Stimulated activated CD4-positive, alpha-beta T cell treated with anti-CD3 and anti-CD28 coated beads, TNF-alpha, amount 100 ng/mL, for 24 hours (primary cell): Measurements from ENCODE around the gene ITPR2.
A peak's percentile ranks its signal among the peaks of the same experiment; 100 is the strongest.
"Not testable (repeated sequence)": the region's sequence is repeated elsewhere in the genome, so short reads cannot be mapped to it uniquely, and the experiment has no call there.

Source experiments
- DNase-seq, 3 experiments: peaks; one replicate each; pipeline ENCODE4 v3.0.0-alpha.2; 2020; ENCODE audit warnings: low read depth in 3 of 3

ITPR2 gene

DNA sequence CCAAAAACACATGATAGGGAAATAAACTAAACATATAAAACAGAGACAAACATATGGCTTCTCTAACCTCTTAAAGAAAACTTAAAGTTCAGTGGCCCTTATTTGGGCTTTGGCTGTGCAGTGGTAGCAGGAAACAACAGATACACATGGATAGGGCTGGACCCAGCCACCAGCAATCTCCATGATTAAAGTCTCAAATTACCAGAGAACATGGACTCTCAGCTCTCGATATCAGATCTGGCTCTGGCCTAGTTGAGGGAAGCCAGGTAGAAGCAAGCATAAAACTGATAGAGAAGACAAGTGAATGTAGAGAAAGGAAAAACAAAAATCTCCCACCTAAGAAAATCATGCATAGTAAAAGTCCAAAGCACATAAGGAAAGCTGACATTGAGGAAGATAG lies 164.8 kb downstream of the ITPR2 start:
- no peak for DNase-seq

DNA sequence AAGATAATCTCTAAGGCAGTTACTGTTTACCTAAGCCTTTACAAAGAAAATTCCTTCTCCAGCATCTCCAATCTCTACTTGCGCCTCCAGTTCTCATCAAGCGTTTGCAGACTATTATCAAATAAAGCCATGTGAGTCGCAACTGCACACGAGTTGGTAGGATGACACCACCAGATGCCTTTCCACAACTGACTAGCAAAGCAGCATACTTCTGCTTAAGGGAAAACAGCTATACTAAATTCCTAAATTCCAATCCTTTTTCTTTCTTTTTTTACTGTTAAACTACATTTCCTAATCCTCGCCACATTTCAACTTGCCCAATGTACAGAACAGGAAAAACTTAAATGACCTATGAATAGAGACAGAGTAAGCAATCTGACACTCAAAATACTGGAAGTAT lies 166.7 kb downstream of the ITPR2 start:
- no peak for DNase-seq

DNA sequence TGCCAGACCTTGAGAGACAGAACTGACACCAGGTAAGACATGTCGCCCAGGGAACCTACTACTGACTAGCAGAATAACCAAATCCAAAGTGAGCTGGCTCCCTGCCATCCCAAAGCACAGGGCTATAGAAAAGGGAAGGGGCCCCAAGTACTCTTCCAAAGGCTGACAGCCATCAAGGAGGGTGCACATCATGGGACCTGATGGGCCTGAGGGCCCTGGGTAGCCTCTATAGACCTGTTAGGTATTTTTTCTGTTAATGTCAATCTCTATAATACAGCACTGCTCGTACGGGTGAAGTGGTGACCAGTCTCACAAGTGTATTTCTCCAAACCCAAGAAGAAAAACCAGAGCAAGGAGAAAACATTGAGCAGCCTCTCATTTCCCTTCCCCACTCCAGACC lies 171.6 kb downstream of the ITPR2 start:
- no peak for DNase-seq

DNA sequence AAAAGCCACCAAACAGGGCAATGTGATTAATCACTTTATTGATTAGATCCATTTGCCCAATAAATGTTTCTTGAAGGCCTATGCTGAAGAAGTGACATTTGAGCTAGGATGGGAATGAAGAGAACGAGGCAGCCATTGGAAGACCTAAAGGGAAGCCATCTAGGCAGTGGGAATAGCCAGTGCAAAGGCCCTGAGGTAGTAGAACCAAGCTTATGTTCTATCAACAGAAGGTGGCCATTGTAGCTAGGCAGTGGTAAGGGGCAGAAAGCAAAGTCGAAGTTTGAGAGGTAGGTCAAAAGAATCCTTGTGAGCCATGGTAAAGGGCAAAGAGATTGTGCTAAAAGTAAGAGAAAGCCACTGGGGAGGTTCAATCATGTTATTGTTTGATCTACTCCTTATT lies 173.1 kb downstream of the ITPR2 start:
- DNase-seq: no peak

DNA sequence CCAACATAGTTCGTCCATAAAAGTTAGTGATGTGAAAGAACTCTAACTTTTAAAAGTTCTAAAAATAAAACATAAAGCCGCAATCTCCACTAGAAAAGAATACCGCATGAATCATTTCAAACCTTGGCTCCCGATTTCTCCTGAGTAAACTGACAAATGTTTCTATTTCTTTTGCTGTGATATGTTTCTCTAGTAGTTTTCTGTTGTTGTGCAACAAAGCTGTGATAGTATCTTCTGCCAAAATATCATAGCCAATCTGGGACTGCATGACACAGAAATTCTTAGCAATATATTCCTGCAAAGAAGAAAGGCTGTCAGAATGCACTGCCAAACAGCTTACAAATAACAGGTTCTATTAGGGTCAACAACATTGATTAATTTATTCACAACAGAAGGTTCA lies 174.0 kb downstream of the ITPR2 start:
- DNase-seq: no peak

DNA sequence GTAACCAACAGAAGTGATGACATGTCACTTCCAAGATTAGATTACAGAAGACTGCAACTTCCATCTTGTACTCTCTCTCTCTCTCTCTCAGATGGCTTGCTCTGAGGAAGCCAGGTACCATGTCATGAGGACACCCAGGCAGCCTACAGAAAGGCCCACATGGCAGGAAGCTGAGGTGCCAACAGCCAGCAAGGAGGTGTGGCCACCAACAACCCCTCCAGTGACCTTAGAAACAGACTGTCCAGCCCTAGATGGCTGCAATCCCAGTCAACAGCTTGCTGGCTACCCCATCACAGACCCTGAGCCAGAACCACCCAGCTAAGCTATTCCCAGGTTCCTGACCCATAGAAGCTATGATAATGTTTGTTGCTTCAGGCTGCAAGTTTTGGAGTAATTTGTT lies 178.4 kb downstream of the ITPR2 start:
- DNase-seq: no peak

DNA sequence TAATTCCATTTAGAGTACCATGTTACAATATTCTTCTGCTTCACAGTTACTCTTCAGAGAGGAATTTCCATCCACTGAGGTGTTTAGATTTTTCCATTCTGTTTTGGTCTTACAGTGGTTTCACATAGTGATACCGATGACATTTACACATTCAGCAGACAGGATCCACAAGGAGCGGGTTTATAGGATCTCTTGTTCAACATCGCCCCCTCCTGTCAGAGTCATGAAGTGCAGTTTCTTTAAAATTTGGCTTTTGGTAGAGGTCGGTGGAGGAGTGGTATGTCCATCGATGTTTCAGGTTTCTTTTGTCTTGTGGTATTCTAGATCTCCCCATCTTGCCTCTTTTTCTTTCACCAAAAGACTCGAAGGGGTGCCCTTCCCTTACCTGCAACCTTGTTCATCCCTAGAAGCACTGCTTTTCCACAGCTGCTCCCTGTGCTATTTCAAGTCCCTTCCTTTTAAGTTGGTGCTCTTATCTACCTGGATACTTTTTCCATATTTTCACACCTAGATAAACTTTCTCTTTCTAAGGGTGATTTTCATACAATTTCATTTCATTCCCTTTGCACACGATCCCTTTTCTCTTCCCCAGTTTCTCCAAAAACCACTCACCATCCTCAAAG lies 181.3 kb downstream of the ITPR2 start:
- peak; percentile 4 to 12 (median 6) for DNase-seq

DNA sequence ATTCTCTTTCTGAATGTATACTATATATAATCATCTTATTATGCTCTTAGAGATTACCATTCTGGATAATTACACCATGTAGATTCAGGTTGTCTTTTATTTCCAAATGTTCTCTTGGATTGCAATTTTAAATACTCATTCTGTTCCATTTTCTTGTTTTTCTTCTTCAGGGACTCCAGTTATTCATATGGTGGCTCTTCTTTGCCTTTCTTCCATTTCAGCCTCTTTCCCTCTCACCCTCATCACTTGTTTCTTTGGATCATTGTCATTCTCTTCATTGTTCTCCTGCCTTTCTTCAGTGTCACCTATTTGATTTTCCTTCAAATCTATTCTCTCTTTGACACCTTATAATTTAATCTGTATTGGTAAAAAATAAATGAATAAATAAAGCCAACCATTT lies 182.0 kb downstream of the ITPR2 start:
- no peak for DNase-seq

DNA sequence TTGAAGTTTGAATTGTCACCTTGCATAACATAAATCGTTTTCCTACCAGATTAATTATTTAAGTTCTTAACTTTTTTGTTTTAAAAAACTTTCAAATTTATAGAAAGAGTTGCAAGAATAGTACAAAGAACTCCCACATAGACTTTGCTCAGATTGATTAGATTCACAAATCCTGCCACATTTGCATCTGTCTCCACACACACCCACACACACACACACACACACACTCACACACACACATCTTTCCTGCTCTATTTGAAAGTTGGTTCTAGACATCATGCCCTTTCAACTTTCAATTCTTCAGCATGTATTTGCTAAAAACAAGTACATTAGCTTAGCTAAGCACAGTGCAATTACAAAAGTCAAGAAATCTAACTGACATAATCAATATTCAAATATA lies 184.0 kb downstream of the ITPR2 start:
- DNase-seq: no peak

DNA sequence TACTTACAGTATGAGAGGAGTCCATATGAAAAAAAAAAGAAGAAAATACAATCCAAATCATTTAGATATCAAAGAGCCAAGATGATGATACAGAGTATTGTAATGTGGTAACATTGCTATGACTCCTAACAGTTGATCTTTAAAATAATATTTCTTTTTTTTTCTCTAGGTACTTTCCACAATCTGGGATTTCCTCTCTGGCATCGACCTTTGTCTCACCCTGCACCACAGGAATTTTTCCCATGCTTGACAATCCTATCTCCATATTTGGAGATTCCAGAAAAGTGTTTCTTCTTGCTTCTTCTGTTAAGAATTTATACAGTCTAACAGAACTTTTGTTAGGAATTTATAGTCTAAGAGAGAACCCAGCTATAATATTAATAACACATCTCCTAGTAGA lies 184.4 kb downstream of the ITPR2 start:
- no peak for DNase-seq

DNA sequence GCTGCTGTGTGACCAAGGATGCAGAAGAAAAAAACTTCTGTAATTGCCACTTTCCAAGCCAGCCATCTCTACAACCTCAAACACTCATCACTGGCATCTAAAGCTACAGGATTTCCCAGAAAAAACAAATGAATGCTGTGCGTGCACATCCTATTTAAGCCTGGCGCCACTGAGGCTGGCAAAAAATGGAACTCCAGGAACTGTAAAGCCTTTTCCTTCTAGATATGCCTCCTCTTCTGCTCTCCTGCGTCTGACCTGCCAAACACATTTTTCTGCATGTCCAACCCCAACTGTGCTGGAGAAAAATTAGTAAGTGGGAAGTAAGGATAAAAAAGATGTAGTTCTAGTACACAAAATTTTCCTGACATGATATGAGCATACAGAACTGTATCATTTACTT lies 184.9 kb downstream of the ITPR2 start:
- DNase-seq: no peak

DNA sequence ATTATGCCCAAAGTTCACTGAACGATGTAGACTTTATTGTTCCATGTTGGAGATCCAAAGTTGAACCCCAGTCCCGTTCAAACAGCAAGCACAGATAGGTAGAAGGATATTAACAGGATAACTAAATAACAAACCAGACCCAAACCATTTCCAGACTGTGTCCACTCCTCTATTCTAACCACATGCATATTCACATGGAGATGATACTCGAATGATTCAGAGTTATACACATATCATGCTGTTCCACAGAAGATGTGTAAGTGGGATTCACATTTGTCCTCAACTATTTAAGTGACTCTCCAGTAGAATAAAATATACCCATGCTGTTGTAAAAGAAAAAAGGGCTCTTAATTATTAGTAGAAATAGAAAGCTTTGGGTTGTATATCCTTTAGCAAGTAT lies 185.9 kb downstream of the ITPR2 start:
- no peak for DNase-seq

DNA sequence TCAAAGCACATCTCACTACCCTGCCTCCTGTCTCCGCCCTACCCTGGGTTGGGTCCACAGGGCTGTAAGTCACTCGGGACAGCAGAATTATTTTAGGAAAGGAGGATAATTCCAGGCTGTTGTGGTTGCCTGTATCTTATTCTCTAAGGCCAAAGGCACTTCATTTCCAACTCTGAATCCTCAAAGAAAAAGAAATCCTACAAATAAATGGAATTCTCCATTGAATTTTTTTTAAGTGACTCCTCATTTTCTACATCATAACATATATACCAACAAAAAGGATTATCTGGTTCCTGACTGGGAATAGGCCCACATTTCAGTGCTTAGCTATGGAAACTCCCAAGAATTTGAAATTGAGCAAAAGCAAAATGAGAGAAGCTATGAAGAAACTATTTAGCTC lies 186.4 kb downstream of the ITPR2 start:
- DNase-seq: no peak

DNA sequence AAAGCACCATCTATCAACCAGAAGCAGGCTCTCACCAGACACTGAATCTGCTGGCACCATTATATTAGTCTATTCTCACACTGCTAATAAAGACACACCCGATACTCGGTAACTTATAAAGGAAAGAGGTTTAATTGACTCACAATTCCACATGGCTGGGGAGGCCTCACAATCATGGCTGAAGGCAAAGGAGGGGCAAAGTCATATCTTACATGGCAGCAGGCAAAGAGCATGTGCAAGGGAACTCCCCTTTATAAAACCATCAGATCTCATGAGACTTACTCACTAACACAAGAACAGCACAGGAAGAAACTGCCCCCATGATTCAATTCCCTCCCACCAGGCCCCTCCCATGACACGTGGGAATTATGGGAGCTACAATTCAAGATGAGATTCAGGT lies 188.6 kb downstream of the ITPR2 start:
- not testable (repeated sequence) for DNase-seq

DNA sequence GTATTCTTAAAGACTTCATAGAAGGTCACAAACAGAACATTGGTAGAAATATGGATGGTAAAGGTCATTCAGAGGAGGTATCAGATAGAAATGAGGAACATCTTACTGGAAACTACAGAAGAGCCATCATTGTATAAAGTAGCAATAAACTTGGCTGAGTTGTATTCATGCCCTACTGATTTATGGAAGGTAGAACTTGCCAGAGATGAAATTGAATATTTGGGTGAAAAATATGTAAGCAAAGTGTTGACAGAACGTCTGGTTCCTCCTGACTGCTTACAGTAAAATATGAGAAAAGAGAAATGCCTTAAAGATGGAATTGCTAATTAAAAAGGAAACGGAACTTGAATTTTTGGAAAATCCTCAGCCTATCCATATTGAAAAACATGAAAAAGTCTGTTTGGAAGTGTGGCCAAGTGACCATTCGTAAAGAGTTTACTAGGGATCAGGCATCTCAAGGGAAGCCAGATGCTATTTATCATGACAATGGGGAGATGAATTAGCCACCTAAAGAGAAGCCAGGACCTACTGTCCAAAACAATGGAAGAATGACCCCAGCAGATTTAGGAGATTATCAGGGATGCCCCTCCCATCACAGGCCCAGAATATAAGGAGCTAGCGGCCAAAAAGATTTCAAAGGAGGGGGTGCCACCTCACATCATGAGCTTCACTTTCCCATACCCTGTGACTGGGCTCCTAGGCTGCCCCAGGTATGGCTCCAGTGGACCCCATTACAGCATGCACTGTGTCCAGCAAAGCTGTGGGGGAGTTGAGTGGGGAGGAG lies 189.3 kb downstream of the ITPR2 start:
- no peak for DNase-seq

DNA sequence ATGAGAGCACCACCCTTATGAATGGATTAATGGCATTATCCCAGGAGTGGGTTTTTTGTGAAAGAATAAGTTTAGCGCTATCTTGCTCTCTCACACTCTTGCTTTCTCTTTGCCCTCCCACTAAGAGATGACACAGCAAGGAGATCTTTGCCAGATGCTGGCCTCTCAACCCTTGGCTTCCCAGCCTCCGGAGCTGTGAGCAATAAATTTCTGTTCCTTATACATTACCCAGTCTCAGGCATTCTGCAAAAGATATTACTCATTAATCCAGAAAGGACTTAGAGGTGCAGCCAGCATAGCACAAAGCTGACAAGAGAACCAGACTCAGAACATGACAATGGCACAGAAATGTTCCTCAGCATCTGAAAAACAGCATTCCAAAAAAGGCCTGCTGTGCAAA lies 190.6 kb downstream of the ITPR2 start:
- DNase-seq: no peak

DNA sequence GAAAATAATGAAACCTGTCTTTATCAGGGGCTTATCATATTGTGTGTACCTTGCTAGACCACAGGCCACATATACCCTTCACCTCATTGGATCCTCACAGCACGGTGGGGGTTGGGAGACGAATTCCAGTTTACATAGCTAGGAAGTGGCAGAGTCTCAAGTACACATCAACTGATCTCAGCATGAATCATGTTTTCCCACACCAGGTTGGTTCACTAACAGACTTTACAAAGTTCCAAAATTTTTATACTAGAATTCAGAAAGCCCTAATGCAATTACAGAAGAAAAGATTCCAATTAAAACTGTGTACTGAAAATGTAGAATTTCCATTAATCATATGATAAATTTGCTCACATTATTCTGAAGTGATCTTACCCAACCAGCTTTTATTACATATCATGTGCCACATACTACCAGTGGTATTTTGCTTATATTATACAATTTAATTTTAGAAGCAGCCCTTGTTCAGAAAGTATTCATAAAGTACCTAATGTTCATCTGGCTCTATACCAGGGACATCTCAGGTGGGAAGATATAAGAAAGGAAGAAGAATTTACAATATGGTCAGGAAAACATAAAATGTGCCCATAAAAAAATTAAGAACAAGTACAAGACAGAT lies 196.2 kb downstream of the ITPR2 start:
- DNase-seq: no peak

DNA sequence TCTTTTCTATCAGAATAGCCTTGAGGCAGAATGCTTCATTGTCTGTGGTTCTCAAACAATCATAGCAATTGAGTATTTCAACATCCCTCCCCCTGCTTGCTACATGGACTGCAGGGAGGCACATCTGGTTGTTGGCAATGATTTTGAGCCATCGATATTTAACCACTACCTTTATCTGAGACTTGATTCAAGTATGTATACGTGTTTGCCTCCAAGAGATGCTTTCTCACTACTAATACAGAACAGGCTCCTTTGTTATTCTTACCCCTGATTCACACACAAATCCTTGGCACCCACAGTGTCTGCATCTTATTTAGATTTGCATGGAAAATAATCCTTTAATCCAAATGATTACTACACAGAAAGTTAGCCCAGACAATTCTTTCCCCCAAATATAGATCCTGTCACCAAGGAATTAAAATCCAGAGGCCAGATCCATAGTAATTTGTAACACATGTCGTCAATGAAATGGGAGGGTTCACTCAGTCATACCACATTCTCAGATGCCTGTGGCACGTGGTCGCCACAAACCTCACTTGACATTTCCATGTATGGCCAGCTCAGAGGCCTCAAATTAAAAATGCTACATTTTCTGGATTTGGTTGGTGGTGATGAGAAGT lies 199.3 kb downstream of the ITPR2 start:
- no peak for DNase-seq

DNA sequence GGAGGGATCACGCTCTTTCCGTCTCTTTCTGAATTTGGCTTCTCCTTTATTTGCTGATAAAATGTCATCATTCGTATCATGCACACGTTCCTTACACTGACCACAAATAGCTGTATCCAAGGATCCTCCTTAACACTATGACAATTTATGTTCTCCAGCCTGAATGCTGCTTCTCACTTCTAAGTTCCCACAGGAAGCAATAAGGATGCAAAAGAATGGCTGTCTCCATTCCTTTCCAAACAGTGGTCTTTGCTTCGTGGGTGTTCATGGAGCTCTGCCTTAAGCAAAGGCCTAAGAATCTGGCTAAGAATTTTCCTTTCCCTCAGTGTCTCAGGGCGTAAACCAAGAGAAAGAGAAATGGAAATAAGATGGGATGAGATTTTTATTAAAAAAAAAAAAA lies 200.2 kb downstream of the ITPR2 start:
- DNase-seq: no peak

DNA sequence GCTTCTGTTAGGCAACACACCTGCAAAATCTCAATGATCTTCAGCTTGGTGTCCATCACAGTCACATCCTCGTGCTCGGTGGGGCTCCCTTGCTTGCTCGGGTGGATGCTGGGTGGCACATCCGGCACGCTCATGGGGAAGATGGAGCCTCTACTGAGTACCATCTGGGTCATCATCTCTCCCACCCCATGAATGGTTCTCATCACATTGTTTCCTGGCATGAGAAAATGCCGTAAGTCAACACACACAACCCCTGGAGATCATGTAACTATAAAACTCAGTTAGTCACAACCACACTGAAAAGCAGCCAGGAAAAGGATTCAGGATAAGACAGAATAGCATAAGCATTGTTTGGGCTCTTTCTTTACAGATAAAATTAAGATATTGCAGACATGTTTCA lies 201.1 kb downstream of the ITPR2 start:
- DNase-seq: no peak

DNA sequence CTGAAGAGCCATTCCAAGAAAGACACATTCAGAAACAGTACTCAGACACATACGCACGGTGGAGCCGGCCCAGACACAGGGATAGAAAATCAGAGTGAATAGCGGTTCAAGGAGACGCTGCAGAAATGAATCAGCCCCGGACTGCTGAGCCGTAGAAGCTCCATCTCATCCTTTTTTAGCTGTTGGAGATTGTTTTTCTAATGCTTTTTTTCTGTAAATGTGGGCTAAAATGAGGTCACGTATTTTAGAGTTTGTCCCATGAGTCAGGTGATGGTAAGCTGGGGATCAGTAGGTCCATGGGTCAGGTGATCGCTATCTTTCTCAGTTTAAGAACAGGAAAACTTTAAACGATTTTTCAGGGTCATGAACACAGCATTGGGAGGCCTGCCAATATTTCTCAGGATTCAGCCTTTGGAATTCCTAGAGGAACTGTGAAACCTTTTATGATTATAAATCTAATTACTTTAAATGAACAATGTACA lies 202.4 kb downstream of the ITPR2 start:
- no peak for DNase-seq

DNA sequence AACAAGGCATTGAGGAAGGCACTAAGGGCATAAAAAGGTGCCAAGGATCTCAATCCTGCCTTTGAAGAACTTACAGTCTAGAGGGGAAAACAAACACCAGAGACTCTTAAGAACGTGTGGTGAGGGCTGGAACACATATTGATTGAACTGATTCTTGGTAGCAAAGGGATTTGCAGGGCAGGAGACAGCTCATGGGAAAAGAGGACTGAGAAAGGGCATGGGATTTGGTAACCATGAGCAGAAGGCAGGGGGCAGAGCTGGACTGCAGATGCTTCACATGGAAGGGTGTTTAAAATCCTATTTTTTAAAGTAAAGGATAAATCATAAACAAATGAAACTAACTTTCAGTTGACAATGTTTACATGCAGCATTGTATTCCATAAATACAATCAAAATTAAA lies 203.1 kb downstream of the ITPR2 start:
- no peak for DNase-seq

DNA sequence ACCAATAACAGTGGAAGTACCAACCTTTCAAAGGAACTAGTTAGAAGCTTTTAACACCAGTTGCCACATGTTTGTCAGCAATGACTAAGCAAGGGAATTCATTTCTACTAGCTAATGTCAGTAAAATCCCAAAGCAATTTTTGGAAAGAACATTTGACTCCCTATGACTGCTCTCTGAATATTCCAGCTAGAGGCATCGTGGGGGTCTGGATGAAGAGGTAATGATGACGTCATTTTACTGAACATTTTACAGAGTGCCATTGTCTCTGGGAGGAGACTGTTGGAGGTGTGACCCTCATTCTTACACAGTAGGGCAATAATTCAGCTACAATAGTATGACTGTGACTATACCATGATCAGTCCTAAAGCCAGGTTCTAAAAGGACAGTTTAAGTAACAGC lies 204.8 kb downstream of the ITPR2 start:
- DNase-seq: no peak
